ENCODE results near the gene BCAS3.

GRCh38 chr17:61436273-61436672 lies 758.6 kb downstream of the BCAS3 start:
- TF ChIP-seq CTCF (IDR thresholded peaks at IDR 0.05; ENCODE audit: low read depth, low read length, poor library complexity, severe bottlenecking): no peak
- TF ChIP-seq EZH2phosphoT487 (IDR thresholded peaks at IDR 0.05; ENCODE audit: borderline replicate concordance, low read length): no peak

Data from DOHH2 (cell line).